OCI-LY7 (cell line): ENCODE results near the gene FAM227B. TPM values are rescaled to one million over a fixed set of nuclear protein-coding genes. Genes with fewer than 3 reads are reported as not detected.

Experiments
- BruUV-seq: library from RNA; stranded (reverse); fragments of 400-500 nt; replicated peaks from 2 replicates; lab custom pipeline; 2021; lab: Mats Ljungman, UMichigan
- CTCF ChIA-PET: fragments of 300-600 bp; sonication (Branson Sonifier 250); formaldehyde crosslinking; loops from one replicate; lab custom pipeline; 2022; ENCODE audit warnings: antibody characterized with exemption; ENCODE audit not compliant: unreplicated experiment; lab: Charles Lee
- POLR2A ChIA-PET: fragments of 300-600 bp; sonication (Branson Sonifier 250); formaldehyde crosslinking; loops from one replicate; lab custom pipeline; 2022; ENCODE audit warnings: antibody characterized with exemption; lab: Charles Lee
- DNase-seq: peaks from one replicate; pipeline ENCODE4 v3.0.0-alpha.2; 2015; ENCODE audit warnings: low spot score
- H2AFZ ChIP-seq: fragments of 200-600 bp; sonication (generic), shearing (Covaris generic); 2 replicates; pipeline ENCODE4 v1.6.1; 2014; ENCODE audit warnings: mild to moderate bottlenecking, antibody characterized with exemption, low read length, moderate library complexity
- H3K27ac ChIP-seq: fragments of 200-600 bp; sonication (generic); 2 replicates; pipeline ENCODE4 v1.5.1; 2014; ENCODE audit warnings: mixed run types, low read depth, mild to moderate bottlenecking, moderate library complexity, low read length, inconsistent platforms; ENCODE audit not compliant: poor library complexity, severe bottlenecking
- H3K36me3 ChIP-seq: fragments of 200-600 bp; sonication (generic); 2 replicates; pipeline ENCODE4 v1.6.1; 2014; ENCODE audit warnings: mild to moderate bottlenecking, antibody characterized with exemption, low read length, moderate library complexity, mixed read lengths; ENCODE audit not compliant: insufficient read depth
- H3K4me1 ChIP-seq: fragments of 200-600 bp; sonication (generic); 2 replicates; pipeline ENCODE4 v1.5.1; 2014; ENCODE audit warnings: mild to moderate bottlenecking, low read length; ENCODE audit not compliant: insufficient read depth, poor library complexity, severe bottlenecking
- H3K4me2 ChIP-seq: fragments of 200-600 bp; sonication (generic); 2 replicates; pipeline ENCODE4 v1.6.1; 2014; ENCODE audit warnings: mild to moderate bottlenecking, low read length
- H3K4me3 ChIP-seq: fragments of 200-600 bp; sonication (generic); 2 replicates; pipeline ENCODE4 v1.5.1; 2014; ENCODE audit warnings: mild to moderate bottlenecking, low read depth, low read length; ENCODE audit not compliant: poor library complexity, severe bottlenecking
- H3K79me2 ChIP-seq: fragments of 200-600 bp; sonication (generic); 2 replicates; pipeline ENCODE4 v1.6.1; 2016; ENCODE audit warnings: low read depth, mild to moderate bottlenecking, low read length, moderate library complexity, mixed read lengths; ENCODE audit not compliant: insufficient read depth
- H3K9me2 ChIP-seq: fragments of 200-600 bp; sonication (generic); 2 replicates; pipeline ENCODE4 v1.6.1; 2016; ENCODE audit warnings: mild to moderate bottlenecking, low read length, mixed read lengths; ENCODE audit not compliant: insufficient read depth
- H3K9me3 ChIP-seq: fragments of 200-600 bp; sonication (generic); 2 replicates; pipeline ENCODE4 v1.6.1; 2014; ENCODE audit warnings: mild to moderate bottlenecking, mixed run types, low read length, mixed read lengths
- H4K20me1 ChIP-seq: fragments of 200-600 bp; sonication (generic); 2 replicates; pipeline ENCODE4 v1.6.1; 2014; ENCODE audit warnings: mild to moderate bottlenecking, antibody characterized with exemption, low read length, moderate library complexity, mixed read lengths; ENCODE audit not compliant: insufficient read depth
- CTCF ChIP-seq: fragments of 200-600 bp; sonication (generic); conservative IDR thresholded peaks from 2 replicates; pipeline ENCODE4 v1.5.1; 2014; ENCODE audit warnings: mild to moderate bottlenecking, antibody characterized with exemption, low read length, moderate library complexity, mixed read lengths
- EZH2phosphoT487 ChIP-seq: fragments of 200-600 bp; sonication (generic); IDR thresholded peaks from 2 replicates; pipeline ENCODE4 v1.6.1; 2018; ENCODE audit warnings: low read depth, borderline replicate concordance, mild to moderate bottlenecking, mixed run types, antibody characterized with exemption, low read length, moderate library complexity, mixed read lengths
- intact Hi-C: fragments of 100-400 bp; cut with micrococcal nuclease; formaldehyde crosslinking; loops from one replicate; pipeline ENCODE4 v1.10.0; 2022; ENCODE audit not compliant: unreplicated experiment
- total RNA-seq, 2 experiments: library from RNA; depleted of rRNA in 1 of 2; stranded (reverse); fragments of >200 nt in 1 of 2; shearing (Covaris generic) in 1 of 2; gene quantifications; 2 replicates each; pipeline ENCODE4 v1.2.3, GENCODE V29; 2014 to 2022

FAM227B gene
- total RNA-seq, 2 experiments from 2014 or later, result 2.9 to 6.2 TPM

- no peak overlapping the region for H2AFZ ChIP-seq
- ChIA-PET CTCF (no interaction called here), POLR2A (interaction anchor here (0.6 kb wide), 1 partner anchor 524 kb away, joined by 3 read pairs; no protein-coding TSS in a partner anchor)
- TF ChIP-seq EZH2phosphoT487, result no peak
- TF ChIP-seq CTCF, result no peak
- no peak for DNase-seq
- BruUV-seq, result no TSS peak
- no peaks in the 10 kb centered on the region for H3K9me3 ChIP-seq
- H3K36me3 ChIP-seq, result no peaks in the 10 kb centered on the region
- no peak overlapping the region for H3K4me2 ChIP-seq
- H3K27ac ChIP-seq, result no peak overlapping the region
- H3K4me1 ChIP-seq, result no peaks in the 10 kb centered on the region
- H4K20me1 ChIP-seq, result no peaks in the 10 kb centered on the region
- no peak overlapping the region for H3K4me3 ChIP-seq
- no peaks in the 10 kb centered on the region for H3K79me2 ChIP-seq
- H3K9me2 ChIP-seq, result no peaks in the 10 kb centered on the region
- intact Hi-C loops, result no loop called here
These were observed 201.8 kb downstream of the FAM227B start for GRCh38 chr15:49418811-49419210.

GRCh38 chr15:49415638-49416037 is 205.0 kb downstream of the FAM227B start:
- CTCF ChIA-PET, result no interaction called here
- intact Hi-C loops, result no loop called here
- no peak overlapping the region for H2AFZ ChIP-seq

GRCh38 chr15:49415149-49415548 is 205.5 kb downstream of the FAM227B start:
- no peak overlapping the region for H3K4me2 ChIP-seq
- ChIA-PET CTCF (no interaction called here), POLR2A (no interaction called here)
- H3K4me1 ChIP-seq, result no peaks in the 10 kb centered on the region
- no peak overlapping the region for H3K4me3 ChIP-seq
- H3K27ac ChIP-seq, result no peak overlapping the region
- H2AFZ ChIP-seq, result no peak overlapping the region
- intact Hi-C loops, result no loop called here
- TF ChIP-seq EZH2phosphoT487 (no peak), CTCF (no peak)
- no peaks in the 10 kb centered on the region for H3K9me2 ChIP-seq
- H3K79me2 ChIP-seq, result no peaks in the 10 kb centered on the region
- no peaks in the 10 kb centered on the region for H3K36me3 ChIP-seq
- no peaks in the 10 kb centered on the region for H3K9me3 ChIP-seq
- no peaks in the 10 kb centered on the region for H4K20me1 ChIP-seq
- DNase-seq, result no peak
- no TSS peak for BruUV-seq

More at GRCh38 chr15:49415638-49416037, 205.0 kb downstream of the FAM227B start:
- no peaks in the 10 kb centered on the region for H3K36me3 ChIP-seq
- POLR2A ChIA-PET, result no interaction called here
- DNase-seq, result no peak
- no peak overlapping the region for H3K4me2 ChIP-seq
- H3K9me2 ChIP-seq, result no peaks in the 10 kb centered on the region
- H3K4me3 ChIP-seq, result no peak overlapping the region
- H4K20me1 ChIP-seq, result no peaks in the 10 kb centered on the region
- H3K9me3 ChIP-seq, result no peaks in the 10 kb centered on the region
- no peak overlapping the region for H3K27ac ChIP-seq
- H3K4me1 ChIP-seq, result no peaks in the 10 kb centered on the region
- no TSS peak for BruUV-seq
- H3K79me2 ChIP-seq, result no peaks in the 10 kb centered on the region
- TF ChIP-seq EZH2phosphoT487, result no peak
- no peak for TF ChIP-seq CTCF
